ENCODE measurements around the gene AMOTL2.

- TF ChIP-seq EZH2 (IDR thresholded peaks at IDR 0.05; ENCODE audit: borderline replicate concordance, low read depth, low read length, severe bottlenecking) (no peak), CTCF (IDR thresholded peaks at IDR 0.05; ENCODE audit: extremely low read depth in 1 of 2, insufficient read depth in 1 of 2, low read depth in 1 of 2, low read length in 2 of 2) (no peak), POLR2A (IDR thresholded peaks at IDR 0.05; ENCODE audit: low read depth, low read length) (no peak)
Measured at GRCh38 chr3:134339331-134339730, 34.9 kb downstream of the AMOTL2 start.

All from endothelial cell of umbilical vein (primary cell).